Embryonic facial prominence (tissue), 1 donor: ENCODE data around the gene TMEM243.
"Not testable (repeated sequence)": the region's sequence is repeated elsewhere in the genome, so short reads cannot be mapped to it uniquely, and the experiment has no call there.

Source experiments
- DNase-seq: peaks from one replicate; pipeline ENCODE4 v3.0.0-alpha.2; 2016; ENCODE audit errors: extremely low spot score

TMEM243 gene

GRCh38 chr7:87212498-87212897 is 7.0 kb downstream of the TMEM243 start:
- DNase-seq, result no peak

- no peak for DNase-seq
These were observed 9.0 kb downstream of the TMEM243 start for GRCh38 chr7:87210506-87210905.

DNA sequence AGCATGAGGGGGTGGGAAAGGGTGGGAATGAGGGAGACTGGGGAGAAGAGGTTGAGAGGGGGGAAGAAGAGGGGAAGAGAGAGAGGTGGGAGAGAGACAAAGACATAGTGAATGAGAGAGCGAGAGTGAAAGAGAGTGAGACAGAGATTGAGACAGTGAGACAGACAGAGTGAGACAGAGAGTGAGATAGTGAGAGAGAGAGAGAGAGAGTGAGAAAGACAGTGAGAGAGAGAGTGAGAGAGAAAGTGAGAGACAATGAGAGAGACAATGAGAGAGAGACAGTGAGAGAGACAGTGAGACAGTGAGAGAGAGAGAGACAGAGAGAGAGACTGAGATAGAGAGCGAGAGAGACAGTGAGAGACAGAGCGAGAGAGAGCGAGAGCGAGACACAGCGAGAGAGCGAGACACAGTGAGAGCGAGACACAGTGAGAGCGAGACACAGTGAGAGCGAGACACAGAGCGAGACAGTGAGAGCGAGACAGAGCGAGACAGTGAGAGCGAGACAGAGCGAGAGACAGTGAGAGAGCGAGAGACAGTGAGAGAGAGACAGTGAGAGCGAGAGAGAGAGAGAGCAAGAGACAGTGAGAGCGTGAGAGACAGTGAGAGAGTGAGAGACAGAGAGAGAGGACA is 10.1 kb downstream of the TMEM243 start:
- no peak for DNase-seq

- DNase-seq, result no peak
These were observed 13.2 kb downstream of the TMEM243 start for GRCh38 chr7:87206361-87206760.

GRCh38 chr7:87205701-87206100 is 13.8 kb downstream of the TMEM243 start:
- DNase-seq, result not testable (repeated sequence)

GRCh38 chr7:87204933-87205332 is 14.6 kb downstream of the TMEM243 start:
- DNase-seq, result no peak

DNA sequence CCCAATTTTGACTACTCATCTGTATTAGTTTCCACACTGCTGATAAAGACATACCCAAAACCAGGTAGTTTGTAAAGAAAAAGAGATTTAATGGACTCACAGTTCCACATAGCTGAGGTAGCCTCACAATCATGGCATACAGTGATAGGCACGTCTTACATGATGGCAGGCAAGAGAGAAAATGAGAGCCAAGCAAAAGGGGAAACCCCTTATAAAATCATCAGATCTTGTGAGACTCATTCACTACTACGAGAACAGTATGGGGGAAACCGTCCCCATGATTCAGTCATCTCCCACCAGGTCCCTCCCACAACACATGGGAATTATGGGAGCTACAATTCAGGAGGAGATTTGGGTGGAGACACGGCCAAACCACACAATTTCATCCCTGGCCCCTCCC is 15.6 kb downstream of the TMEM243 start:
- not testable (repeated sequence) for DNase-seq

- DNase-seq, result no peak
These were observed 16.8 kb downstream of the TMEM243 start for GRCh38 chr7:87202705-87203104.

DNA sequence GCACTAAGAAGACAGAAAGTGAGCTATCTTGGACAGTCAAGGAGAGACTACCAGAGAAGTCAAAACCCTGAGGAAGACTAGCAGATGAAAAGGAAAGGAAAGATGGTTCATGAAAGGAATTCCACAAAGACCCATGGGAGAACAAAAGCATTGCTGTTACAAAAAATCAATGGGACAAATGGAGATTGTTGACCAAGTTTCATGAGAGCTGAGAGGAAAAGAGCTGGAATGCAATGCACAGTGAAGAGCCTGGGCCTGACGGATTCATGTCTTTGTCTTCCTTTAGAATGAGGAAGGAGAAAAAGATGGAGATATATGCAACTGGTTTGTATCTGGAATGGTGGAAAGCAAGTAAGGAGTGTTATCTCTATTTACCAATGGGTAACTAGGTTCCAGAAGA is 17.3 kb downstream of the TMEM243 start:
- DNase-seq, result no peak

DNA sequence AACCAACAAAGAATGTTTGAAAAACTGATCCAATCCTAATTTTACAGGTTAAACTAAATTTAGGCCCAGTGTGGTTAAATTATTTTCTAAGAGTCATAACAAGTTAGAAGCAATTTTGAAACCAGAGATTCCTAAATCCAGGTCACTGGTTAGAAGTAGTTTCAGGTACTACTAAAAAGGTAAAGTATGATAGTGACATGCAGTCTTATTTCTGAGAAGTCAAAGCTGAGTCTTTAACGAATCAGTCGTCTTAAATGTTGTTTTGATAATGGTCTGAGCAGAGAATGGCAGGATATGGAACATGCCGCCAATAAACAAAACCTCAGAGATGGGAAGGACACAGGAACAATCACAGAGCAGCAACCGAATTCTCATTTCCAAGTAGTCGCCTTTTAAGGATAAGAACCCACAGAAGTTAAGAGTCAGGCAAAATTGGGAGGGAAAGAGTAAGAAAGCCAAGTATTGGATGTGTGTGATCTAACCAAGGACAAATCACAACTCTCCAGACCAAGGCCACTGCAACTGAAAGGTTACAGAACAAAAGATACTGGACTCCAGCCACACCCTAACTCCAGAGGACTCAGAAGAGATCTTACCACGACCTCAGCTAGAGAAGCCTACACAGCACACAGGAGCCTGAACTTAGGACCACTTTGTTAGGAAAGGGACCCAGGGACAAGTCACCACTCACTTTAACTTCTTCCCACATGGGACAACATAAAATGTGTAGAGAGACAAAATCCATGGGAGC is 19.7 kb downstream of the TMEM243 start:
- no peak for DNase-seq

DNA sequence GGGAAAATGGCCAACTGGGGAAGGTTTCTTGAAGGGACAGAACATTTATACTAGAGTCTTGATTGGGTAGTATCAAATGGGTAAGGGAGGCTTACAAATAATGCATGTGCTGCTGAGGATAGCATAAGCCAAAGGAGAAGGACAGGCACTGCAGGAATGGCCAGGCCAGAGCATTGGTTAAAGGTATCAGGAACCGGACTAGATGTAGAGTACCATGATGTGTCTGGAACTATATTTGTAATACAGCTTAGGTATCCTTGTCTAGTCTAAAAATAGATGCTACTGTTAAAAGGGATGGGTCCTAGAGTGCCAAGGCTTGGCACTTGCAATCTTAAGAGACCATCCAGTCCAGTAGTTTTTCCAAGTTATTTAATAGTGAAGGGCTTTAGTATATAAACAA is 20.3 kb downstream of the TMEM243 start:
- DNase-seq, result no peak

DNA sequence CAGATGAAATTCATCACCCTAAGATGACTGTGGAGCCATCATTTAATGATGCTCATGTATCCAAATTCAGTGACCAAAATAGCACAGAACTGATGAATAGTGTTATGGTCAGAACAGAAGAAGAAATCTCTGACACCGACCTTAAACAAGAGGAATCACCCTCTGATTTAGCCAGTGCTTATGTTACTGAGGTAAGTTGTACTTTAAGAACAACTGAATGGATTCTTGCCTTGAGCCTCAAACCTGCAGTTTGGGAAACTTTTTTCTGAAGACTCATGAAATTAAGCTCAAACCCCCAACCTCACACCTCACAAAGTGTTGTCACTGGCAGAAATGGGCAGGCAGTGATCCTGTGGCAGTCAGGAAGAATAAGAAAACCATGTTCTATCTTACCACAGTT is 25.6 kb downstream of the TMEM243 start:
- no peak for DNase-seq

- no peak for DNase-seq
These were observed 26.6 kb downstream of the TMEM243 start for GRCh38 chr7:87192784-87193487.

DNA sequence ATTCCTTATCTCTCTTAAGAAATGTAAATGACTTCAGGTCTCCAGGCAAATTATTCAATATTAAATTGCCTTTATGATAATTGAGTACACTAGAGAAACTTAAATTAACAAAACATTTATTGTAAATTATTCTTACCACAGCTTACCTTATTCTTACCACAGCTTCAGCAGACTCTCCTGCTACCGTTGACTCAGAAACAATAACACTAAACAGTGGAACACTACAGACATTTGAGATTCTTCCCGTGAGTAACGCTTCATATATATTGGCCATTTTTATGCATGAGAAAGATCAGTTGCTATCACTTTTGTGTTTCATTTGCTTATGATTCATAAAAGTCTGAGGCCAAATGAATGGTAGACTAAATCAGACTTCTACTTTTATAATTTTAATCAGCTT is 28.7 kb downstream of the TMEM243 start:
- DNase-seq, result no peak

DNA sequence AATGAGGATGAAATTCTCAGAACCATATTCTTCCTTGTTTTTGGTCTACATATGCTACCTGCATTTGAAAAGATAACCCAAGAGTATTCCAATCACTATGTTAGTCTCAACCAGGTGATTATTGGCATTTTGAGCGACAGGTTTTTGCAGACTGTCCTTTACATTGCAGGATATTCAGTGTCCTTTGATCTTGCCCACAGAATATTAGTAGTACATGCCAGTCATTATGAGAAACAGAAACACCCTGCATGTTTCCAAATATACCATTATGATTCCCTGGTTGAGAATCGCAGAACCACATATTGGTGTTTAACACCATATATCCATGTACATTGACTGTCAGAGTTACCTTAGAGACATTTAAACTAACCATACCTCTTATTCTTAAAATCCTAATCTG is 30.6 kb downstream of the TMEM243 start:
- DNase-seq, result no peak

DNA sequence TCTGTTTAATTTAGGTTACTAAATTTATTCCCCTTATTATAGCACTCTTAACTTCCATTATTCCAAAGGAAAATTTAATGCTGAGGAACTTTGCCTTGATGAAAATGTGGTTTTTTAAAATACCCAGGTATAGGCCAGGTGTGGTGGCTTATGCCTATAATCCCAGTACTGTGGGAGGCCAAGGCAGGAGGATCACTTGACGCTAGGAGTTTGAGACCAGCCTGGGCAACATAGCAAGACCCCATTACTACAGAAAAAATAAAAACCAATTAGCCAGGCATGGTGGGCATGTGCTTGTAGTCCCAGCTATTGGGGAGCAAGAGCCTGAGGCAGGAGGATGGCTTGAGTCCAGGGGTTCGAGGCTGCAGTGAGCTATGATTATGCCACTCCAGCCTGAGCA is 32.4 kb downstream of the TMEM243 start:
- no peak for DNase-seq

DNA sequence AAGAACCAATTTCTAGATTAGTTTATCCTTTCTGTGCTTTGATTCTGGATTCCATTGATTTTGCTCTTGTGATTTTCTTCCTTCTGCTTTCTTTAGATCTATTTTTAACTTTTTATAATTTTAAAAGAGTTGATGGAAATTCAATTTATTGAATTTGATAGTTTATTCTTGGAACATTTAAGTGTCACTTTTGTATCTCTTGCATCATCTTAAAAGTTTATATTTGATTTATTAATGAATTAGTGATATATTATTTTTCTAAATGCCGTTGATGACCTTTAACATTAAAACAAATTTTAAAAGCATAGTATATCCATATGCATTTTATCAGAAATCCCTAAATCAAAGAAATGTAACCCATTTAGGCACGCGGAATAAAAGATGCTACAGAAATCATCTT is 40.4 kb downstream of the TMEM243 start:
- no peak for DNase-seq

- DNase-seq, result no peak
These were observed 41.2 kb downstream of the TMEM243 start for GRCh38 chr7:87178320-87178719.

- DNase-seq, result no peak
These were observed 46.1 kb downstream of the TMEM243 start for GRCh38 chr7:87173471-87173870.

DNA sequence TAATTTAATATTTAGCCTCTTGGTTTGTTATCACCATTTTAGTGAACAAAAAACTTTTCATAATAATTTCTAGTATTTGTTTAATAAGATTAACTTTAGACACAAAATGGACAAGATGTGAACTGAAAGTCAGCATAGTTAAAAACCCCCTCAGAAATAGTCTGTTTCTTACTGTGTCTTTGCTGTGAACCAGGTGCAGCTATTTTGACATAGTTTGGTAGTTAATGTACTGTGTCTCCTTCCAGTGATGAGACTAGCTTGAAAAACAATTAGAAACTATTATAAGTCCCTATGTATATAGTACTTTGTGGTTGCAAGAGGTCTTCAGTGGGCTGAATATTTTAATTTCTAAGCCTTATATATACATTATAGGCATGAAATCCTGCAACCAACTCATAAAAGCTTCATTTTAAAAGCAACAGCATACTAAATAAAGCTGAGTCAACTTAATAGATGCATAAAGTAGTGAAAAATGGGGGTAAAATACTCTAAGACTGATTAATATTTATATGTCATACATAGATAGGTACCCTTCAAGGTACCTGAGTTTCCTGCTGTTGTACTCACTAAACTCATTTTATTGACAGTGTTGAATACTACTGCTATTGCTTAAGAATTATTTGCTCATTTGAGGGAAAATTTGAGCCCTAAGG is 48.1 kb downstream of the TMEM243 start:
- no peak for DNase-seq

DNA sequence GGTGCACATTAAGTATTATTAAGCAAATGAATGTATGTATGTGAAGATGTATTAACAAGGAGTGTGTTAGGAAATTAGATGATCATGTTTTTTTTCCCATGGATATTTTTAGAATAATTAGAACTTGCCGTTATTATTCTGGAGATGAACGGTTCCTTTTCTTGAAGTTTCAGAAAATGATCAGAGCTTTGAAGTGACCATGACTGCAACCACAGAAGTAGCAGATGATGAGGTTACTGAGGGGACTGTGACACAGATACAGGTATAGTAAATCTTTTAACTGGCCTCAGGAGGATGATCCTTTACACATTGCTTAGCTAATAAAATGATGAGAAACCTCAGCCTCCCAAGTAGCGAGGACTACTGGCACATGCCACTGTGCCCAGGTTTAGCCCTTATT is 48.7 kb downstream of the TMEM243 start:
- DNase-seq, result no peak

DNA sequence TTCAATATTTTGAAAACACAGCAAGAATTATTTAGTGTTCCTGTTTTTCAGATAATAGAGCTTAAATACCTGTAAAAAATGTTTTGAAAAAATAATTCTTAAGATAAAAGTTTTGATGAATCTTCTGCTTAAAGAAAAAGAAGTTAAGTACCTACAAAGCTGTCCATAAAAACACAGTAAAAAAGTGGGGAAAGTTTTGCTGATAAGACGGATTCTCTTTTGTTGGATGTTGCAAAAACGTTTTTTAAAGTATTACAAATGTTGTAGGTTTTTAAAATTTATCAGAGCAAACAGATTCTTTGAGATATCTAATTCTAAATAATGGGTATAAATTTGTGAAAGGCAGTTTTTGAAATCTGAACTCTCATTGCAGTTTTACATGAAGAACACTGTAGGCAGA is 55.1 kb downstream of the TMEM243 start:
- DNase-seq, result no peak

DNA sequence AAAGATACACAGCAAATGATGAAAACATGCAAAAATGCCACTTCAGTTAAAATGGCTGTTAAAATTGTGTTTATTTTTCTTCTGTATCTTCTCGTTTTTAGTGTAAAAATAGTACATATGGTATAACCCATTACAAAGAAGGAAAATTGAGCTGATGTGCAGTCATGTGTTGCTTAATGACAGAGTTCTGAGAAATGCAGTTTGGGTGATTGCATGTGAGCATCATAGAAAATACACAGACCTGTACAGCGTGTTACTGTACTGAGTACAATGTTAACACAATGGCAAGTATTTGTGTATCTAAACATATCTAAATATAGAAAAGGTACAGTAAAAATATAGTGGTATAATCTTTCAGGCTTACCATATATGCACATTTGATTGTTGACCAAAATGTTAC is 60.0 kb downstream of the TMEM243 start:
- no peak for DNase-seq
